OCI-LY7 (cell line): ENCODE data around the gene ACACA.

Experiments
- EZH2phosphoT487 ChIP-seq: fragments of 200-600 bp; sonication (generic); IDR thresholded peaks from 2 replicates; pipeline ENCODE4 v1.6.1; 2018; ENCODE audit warnings: low read depth, borderline replicate concordance, mild to moderate bottlenecking, mixed run types, antibody characterized with exemption, low read length, moderate library complexity, mixed read lengths
- TF ChIP-seq, protein P1 (sequence below): fragments of 200-600 bp; sonication (generic); conservative IDR thresholded peaks from 2 replicates; pipeline ENCODE4 v1.5.1; 2014; ENCODE audit warnings: mild to moderate bottlenecking, antibody characterized with exemption, low read length, moderate library complexity, mixed read lengths

DNA sequence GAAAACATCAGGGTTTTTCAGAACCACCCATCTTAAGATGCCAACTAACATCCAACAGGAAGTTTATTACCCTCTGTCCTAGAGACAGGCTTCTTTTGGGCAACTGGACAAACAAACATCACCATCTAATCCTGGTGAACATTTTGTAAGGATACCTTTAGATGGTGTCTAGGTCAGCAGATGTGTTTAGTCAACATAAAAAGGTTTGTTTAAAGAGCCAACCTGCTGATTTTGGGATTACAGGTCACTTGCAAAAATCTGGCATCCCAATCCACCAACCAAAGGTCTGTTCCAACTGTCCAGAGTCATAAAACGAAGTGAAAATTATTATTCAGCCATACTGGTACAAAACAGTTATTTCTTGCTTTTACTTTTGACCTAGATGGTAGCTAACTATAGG lies 176.0 kb downstream of the ACACA start:
- no peak for TF ChIP-seq EZH2phosphoT487
- TF ChIP-seq, protein P1, sequence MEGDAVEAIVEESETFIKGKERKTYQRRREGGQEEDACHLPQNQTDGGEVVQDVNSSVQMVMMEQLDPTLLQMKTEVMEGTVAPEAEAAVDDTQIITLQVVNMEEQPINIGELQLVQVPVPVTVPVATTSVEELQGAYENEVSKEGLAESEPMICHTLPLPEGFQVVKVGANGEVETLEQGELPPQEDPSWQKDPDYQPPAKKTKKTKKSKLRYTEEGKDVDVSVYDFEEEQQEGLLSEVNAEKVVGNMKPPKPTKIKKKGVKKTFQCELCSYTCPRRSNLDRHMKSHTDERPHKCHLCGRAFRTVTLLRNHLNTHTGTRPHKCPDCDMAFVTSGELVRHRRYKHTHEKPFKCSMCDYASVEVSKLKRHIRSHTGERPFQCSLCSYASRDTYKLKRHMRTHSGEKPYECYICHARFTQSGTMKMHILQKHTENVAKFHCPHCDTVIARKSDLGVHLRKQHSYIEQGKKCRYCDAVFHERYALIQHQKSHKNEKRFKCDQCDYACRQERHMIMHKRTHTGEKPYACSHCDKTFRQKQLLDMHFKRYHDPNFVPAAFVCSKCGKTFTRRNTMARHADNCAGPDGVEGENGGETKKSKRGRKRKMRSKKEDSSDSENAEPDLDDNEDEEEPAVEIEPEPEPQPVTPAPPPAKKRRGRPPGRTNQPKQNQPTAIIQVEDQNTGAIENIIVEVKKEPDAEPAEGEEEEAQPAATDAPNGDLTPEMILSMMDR = no peak
